H1 (cell line): ENCODE measurements around the gene GCH1. TPM values are rescaled to one million over a fixed set of nuclear protein-coding genes. Genes with fewer than 3 reads are reported as not detected.

Experiments used
- CTCF ChIA-PET: fragments of 300-600 bp; sonication (Branson Sonifier 250); formaldehyde crosslinking; loops from one replicate; lab custom pipeline; 2021; ENCODE audit not compliant: partially characterized antibody; lab: Charles Lee
- POLR2A ChIA-PET: fragments of 300-600 bp; sonication (Branson Sonifier 250); formaldehyde crosslinking; loops from one replicate; lab custom pipeline; 2021; ENCODE audit warnings: inconsistent platforms; ENCODE audit not compliant: partially characterized antibody; lab: Charles Lee
- DNase-seq, 2 experiments: peaks; one replicate each; pipeline versions ENCODE4 v3.0.0 to v3.0.0-alpha.2; 2010 to 2022; ENCODE audit warnings: low spot score in 2 of 2, low read depth in 1 of 2, mixed read lengths in 1 of 2
- FAIRE-seq: peaks from 2 replicates; lab custom pipeline; 2011; peaks lifted over from hg19 to GRCh38; lab: Jason Lieb, UNC
- H2AFZ ChIP-seq: 2 replicates; pipeline ENCODE4 v1.8.1; 2012; ENCODE audit warnings: low read length, inconsistent platforms
- H2AK5ac ChIP-seq: 2 replicates; pipeline ENCODE4 v1.6.1; 2013; ENCODE audit warnings: low read depth, low read length
- H2BK120ac ChIP-seq: replicated peaks from 2 replicates; pipeline ENCODE3; 2013; ENCODE audit warnings: low read depth, low read length, inconsistent platforms
- H2BK12ac ChIP-seq: 2 replicates; pipeline ENCODE4 v1.6.1; 2013; ENCODE audit warnings: low read depth, low read length
- H2BK15ac ChIP-seq: 2 replicates; pipeline ENCODE4 v1.6.1; 2013; ENCODE audit warnings: low read length
- H2BK20ac ChIP-seq: 2 replicates; pipeline ENCODE4 v1.6.1; 2013; ENCODE audit warnings: low read length
- H2BK5ac ChIP-seq: 2 replicates; pipeline ENCODE4 v1.6.1; 2013; ENCODE audit warnings: low read depth, low read length
- H3K14ac ChIP-seq: 2 replicates; pipeline ENCODE4 v1.6.1; 2013; ENCODE audit warnings: inconsistent platforms; ENCODE audit not compliant: insufficient read length
- H3K18ac ChIP-seq: 2 replicates; pipeline ENCODE4 v1.6.1; 2013; ENCODE audit warnings: low read length; ENCODE audit errors: extremely low read depth
- H3K23ac ChIP-seq: 2 replicates; pipeline ENCODE4 v1.6.1; 2013; ENCODE audit warnings: inconsistent platforms; ENCODE audit not compliant: insufficient read length
- H3K23me2 ChIP-seq: 2 replicates; pipeline ENCODE4 v1.6.1; 2013; ENCODE audit warnings: low read depth, low read length
- H3K27ac ChIP-seq: 2 replicates; pipeline ENCODE4 v1.6.1; 2011; ENCODE audit warnings: low read depth, low read length, inconsistent platforms
- H3K27me3 ChIP-seq, 4 experiments: replicated peaks in 1 of 4; 1 replicate in 1 of 4; 2 replicates in 3 of 4; pipeline versions ENCODE4 v1.6.1 to v1.8.1; 2011 to 2013; ENCODE audit warnings: low read length in 3 of 4, mild to moderate bottlenecking in 3 of 4, inconsistent platforms in 2 of 4, mixed read lengths in 2 of 4, moderate library complexity in 1 of 4; ENCODE audit not compliant: control insufficient read depth in 3 of 4, insufficient read depth in 3 of 4; ENCODE audit errors: extremely low read depth in 1 of 4
- H3K36me3 ChIP-seq, 4 experiments: 2 replicates each; pipeline versions ENCODE4 v1.6.1 to v1.8.1; 2011 to 2013; ENCODE audit warnings: mild to moderate bottlenecking in 4 of 4, low read length in 3 of 4, moderate library complexity in 2 of 4, control low read depth in 1 of 4, inconsistent platforms in 1 of 4; ENCODE audit not compliant: insufficient read depth in 4 of 4, control insufficient read depth in 2 of 4
- H3K4ac ChIP-seq: replicated peaks from 2 replicates; pipeline ENCODE3; 2013; ENCODE audit warnings: low read length, low read depth, mixed read lengths, inconsistent platforms; ENCODE audit not compliant: insufficient read length
- H3K4me1 ChIP-seq, 4 experiments: replicated peaks in 1 of 4; 1 replicate in 1 of 4; 2 replicates in 3 of 4; pipeline versions ENCODE4 v1.6.1 to v1.8.1; 2011 to 2013; ENCODE audit warnings: low read length in 3 of 4, inconsistent platforms in 2 of 4, mixed read lengths in 1 of 4; ENCODE audit not compliant: insufficient read depth in 4 of 4, control insufficient read depth in 3 of 4
- H3K4me2 ChIP-seq, 2 experiments: 2 replicates each; pipeline versions ENCODE4 v1.6.1 to v1.8.1; 2011 to 2013; ENCODE audit warnings: low read depth in 2 of 2, low read length in 2 of 2, control low read depth in 1 of 2, inconsistent platforms in 1 of 2, mild to moderate bottlenecking in 1 of 2; ENCODE audit not compliant: insufficient read depth in 1 of 2
- H3K4me3 ChIP-seq, 4 experiments: fragments of 200-600, 300-600 bp in 1 of 4; sonication (generic), shearing (Covaris generic), sonication (Bioruptor Twin) in 1 of 4; 2 replicates each; pipeline versions ENCODE4 v1.5.1 to v1.8.1; 2011 to 2016; ENCODE audit warnings: low read length in 4 of 4, low read depth in 3 of 4, control low read depth in 2 of 4, inconsistent platforms in 2 of 4, mild to moderate bottlenecking in 2 of 4, mixed read lengths in 1 of 4, moderate library complexity in 1 of 4; ENCODE audit not compliant: insufficient read depth in 2 of 4; ENCODE audit errors: extremely low read depth in 1 of 4
- H3K56ac ChIP-seq: replicated peaks from 2 replicates; pipeline ENCODE3; 2013; ENCODE audit warnings: low read depth, mild to moderate bottlenecking, mixed read lengths, low read length, inconsistent platforms; ENCODE audit not compliant: insufficient read length
- H3K79me1 ChIP-seq: 2 replicates; pipeline ENCODE4 v1.6.1; 2013; ENCODE audit warnings: low read depth, low read length, control low read depth
- H3K79me2 ChIP-seq, 2 experiments: 2 replicates each; pipeline versions ENCODE4 v1.6.1 to v1.8.1; 2012 to 2013; ENCODE audit warnings: low read length in 2 of 2, mild to moderate bottlenecking in 2 of 2, inconsistent platforms in 1 of 2; ENCODE audit not compliant: insufficient read depth in 2 of 2, control insufficient read depth in 1 of 2
- H3K9ac ChIP-seq, 4 experiments: replicated peaks in 1 of 4; 1 replicate in 1 of 4; 2 replicates in 3 of 4; pipeline versions ENCODE4 v1.6.1 to v1.8.1; 2011 to 2013; ENCODE audit warnings: low read depth in 3 of 4, low read length in 3 of 4, control low read depth in 2 of 4, mild to moderate bottlenecking in 2 of 4, moderate library complexity in 2 of 4, inconsistent platforms in 1 of 4; ENCODE audit errors: extremely low read depth in 1 of 4
- H3K9me3 ChIP-seq, 2 experiments: 2 replicates each; pipeline versions ENCODE4 v1.6.1 to v1.8.1; 2012 to 2013; ENCODE audit warnings: mild to moderate bottlenecking in 2 of 2, moderate library complexity in 2 of 2, control low read depth in 1 of 2, inconsistent platforms in 1 of 2, low read depth in 1 of 2, low read length in 1 of 2, mixed read lengths in 1 of 2; ENCODE audit not compliant: insufficient read depth in 2 of 2
- H4K20me1 ChIP-seq, 2 experiments: replicated peaks in 1 of 2; 2 replicates each; pipeline versions ENCODE3 to v1.8.1; 2011 to 2013; ENCODE audit warnings: inconsistent platforms in 2 of 2, low read length in 2 of 2, mild to moderate bottlenecking in 1 of 2; ENCODE audit not compliant: insufficient read depth in 2 of 2, control insufficient read depth in 1 of 2
- H4K5ac ChIP-seq: 2 replicates; pipeline ENCODE4 v1.6.1; 2013; ENCODE audit warnings: low read length, low read depth, mixed read lengths, inconsistent platforms; ENCODE audit not compliant: insufficient read length
- H4K8ac ChIP-seq: 2 replicates; pipeline ENCODE4 v1.8.0; 2013; ENCODE audit warnings: mild to moderate bottlenecking, moderate library complexity, low read length, inconsistent platforms; ENCODE audit not compliant: insufficient read depth; ENCODE audit errors: extremely low read depth
- H4K91ac ChIP-seq: replicated peaks from 2 replicates; pipeline ENCODE3; 2013; ENCODE audit warnings: low read length, mixed read lengths, inconsistent platforms; ENCODE audit not compliant: insufficient read length
- ASH2L ChIP-seq: fragments of 200-600, 300-600 bp; sonication (generic); IDR thresholded peaks from one replicate; pipeline ENCODE4 v1.7.1; 2017; ENCODE audit warnings: low read length
- ATF3 ChIP-seq: IDR thresholded peaks from 2 replicates; pipeline ENCODE4 v1.6.1; 2011; ENCODE audit warnings: low read depth, mild to moderate bottlenecking, low read length; ENCODE audit not compliant: insufficient read depth
- CBX8 ChIP-seq: fragments of 300-800, 300-1000 bp; sonication (generic); IDR thresholded peaks from 2 replicates; pipeline ENCODE4 v1.7.1; 2016; ENCODE audit warnings: low read depth, low read length, borderline replicate concordance
- CREB1 ChIP-seq: IDR thresholded peaks from 2 replicates; pipeline ENCODE4 v1.6.1; 2012; ENCODE audit warnings: inconsistent platforms
- GABPA ChIP-seq: IDR thresholded peaks from 2 replicates; pipeline ENCODE4 v1.6.1; 2011; ENCODE audit warnings: mild to moderate bottlenecking, low read length, moderate library complexity, borderline replicate concordance; ENCODE audit not compliant: insufficient read depth
- JUN ChIP-seq: IDR thresholded peaks from 2 replicates; pipeline ENCODE4 v1.6.1; 2011; ENCODE audit warnings: low read depth, mild to moderate bottlenecking, improper control_type of control experiment, low read length
- KDM1A ChIP-seq: fragments of 200-600, 300-600 bp; sonication (generic); IDR thresholded peaks from 2 replicates; pipeline ENCODE4 v1.7.1; 2016; ENCODE audit warnings: mild to moderate bottlenecking, low read length, borderline replicate concordance
- MAFK ChIP-seq: IDR thresholded peaks from 2 replicates; pipeline ENCODE4 v1.6.1; 2012; ENCODE audit warnings: low read depth, mild to moderate bottlenecking, improper control_type of control experiment, low read length
- POU5F1 ChIP-seq: IDR thresholded peaks from 2 replicates; pipeline ENCODE4 v1.6.1; 2011; ENCODE audit warnings: low read depth, mild to moderate bottlenecking, low read length, moderate library complexity
- RBBP5 ChIP-seq: IDR thresholded peaks from 2 replicates; pipeline ENCODE4 v1.7.1; 2012; ENCODE audit warnings: low read depth, mild to moderate bottlenecking, inconsistent platforms, low read length, moderate library complexity, borderline replicate concordance
- RFX5 ChIP-seq: IDR thresholded peaks from 2 replicates; pipeline ENCODE4 v1.6.1; 2011; ENCODE audit warnings: low read depth, low read length, improper control_type of control experiment, borderline replicate concordance
- SIRT6 ChIP-seq: IDR thresholded peaks from one replicate; pipeline ENCODE4 v1.7.1; 2012; ENCODE audit warnings: low read length, inconsistent platforms
- TAF7 ChIP-seq: optimal IDR thresholded peaks from 2 replicates; pipeline ENCODE3; 2011; ENCODE audit warnings: low read depth, mild to moderate bottlenecking, inconsistent platforms, low read length, moderate library complexity, borderline replicate concordance
- TBP ChIP-seq: IDR thresholded peaks from 2 replicates; pipeline ENCODE4 v1.6.1; 2011; ENCODE audit warnings: low read depth, low read length, improper control_type of control experiment
- WGBS, 2 experiments: shearing (Covaris generic) in 1 of 2; methylation state at CpG; one replicate each; pipeline versions ENCODE4 v1.1.6 to v1.1.7; 2013 to 2015; ENCODE audit warnings: low lambda C conversion rate in 2 of 2, mixed read lengths in 2 of 2, inconsistent platforms in 1 of 2, low coverage in 1 of 2, missing lambda C conversion rate in 1 of 2; ENCODE audit not compliant: insufficient replicate concordance in 2 of 2, insufficient coverage in 1 of 2, insufficient read length in 1 of 2; ENCODE audit errors: extremely low coverage in 1 of 2, missing lambda C conversion rate in 1 of 2; 5-methylcytosine and 5-hydroxymethylcytosine counted together
- polyA plus RNA-seq, 7 experiments: library from polyadenylated mRNA; depleted of rRNA in 3 of 7; stranded (reverse) in 5 of 7; unstranded in 2 of 7; fragments of >200 nt in 5 of 7; fragments of 200-250 nt in 2 of 7; gene quantifications; 1 replicate in 5 of 7; 2 replicates in 1 of 7; 4 replicates in 1 of 7; pipeline versions ENCODE4 v1.2.1 to v1.2.3, GENCODE V29; 2011 to 2013; ENCODE audit warnings: missing spikeins in 2 of 7, mixed read lengths in 2 of 7
- total RNA-seq: library from RNA; stranded (reverse); fragmentation: NEBNext Ultra II Directional; extraction: Animal tissue kit (Norgen Biotek cat#: 25700); gene quantifications from 2 replicates; pipeline ENCODE4 v1.2.1, GENCODE V29; 2021

GCH1 gene
- total and polyA plus RNA-seq, 2 of the 8 experiments (the other 6 are each of a cell fraction or from before 2014, with no cell fraction given) = 7.3 to 7.9 TPM

GRCh38 chr14:54839701-54840119 lies 62.9 kb downstream of the GCH1 start:
- POLR2A ChIA-PET = interaction anchor here (1.5 kb wide), 1 partner anchor 64 kb away, joined by 4 read pairs; no protein-coding TSS in a partner anchor
- CTCF ChIA-PET = interaction anchor here (1.1 to 2.1 kb wide), 4 partner anchors 9 to 73 kb away, joined by 3 to 5 read pairs (median 4); no protein-coding TSS in a partner anchor
- no peak overlapping the region for H3K23ac ChIP-seq

More at GRCh38 chr14:54839701-54840119, 62.9 kb downstream of the GCH1 start:
- Histone ChIP-seq H3K56ac (no peak overlapping the region), H4K8ac (no peak overlapping the region), H2BK20ac (no peak overlapping the region), H3K4me1 (no peaks in the 10 kb centered on the region), H4K20me1 (no peaks in the 10 kb centered on the region), H2AK5ac (no peak overlapping the region)
- TF ChIP-seq ASH2L = no peak
- no peak for TF ChIP-seq POU5F1
- no peak for TF ChIP-seq GABPA
- no peak for TF ChIP-seq RFX5
- no peak for TF ChIP-seq JUN
- no peak for TF ChIP-seq SIRT6
- TF ChIP-seq CREB1 = no peak
- TF ChIP-seq TAF7 = no peak
- no peak for TF ChIP-seq KDM1A
- no peak for TF ChIP-seq ATF3
- no peak for TF ChIP-seq RBBP5
- no peak for TF ChIP-seq CBX8
- TF ChIP-seq TBP = no peak
- no peak for TF ChIP-seq MAFK
- TF ChIP-seq, all 59 proteins: peak for 0
- DNase-seq (no peak), FAIRE-seq (no peak)
- no peak overlapping the region for H2BK12ac ChIP-seq
- no peak overlapping the region for H3K4me2 ChIP-seq
- H2BK15ac ChIP-seq = no peak overlapping the region
- H2AFZ ChIP-seq = no peak overlapping the region
- H3K36me3 ChIP-seq = no peaks in the 10 kb centered on the region
- no peak overlapping the region for H3K9ac ChIP-seq
- H3K9me3 ChIP-seq = no peaks in the 10 kb centered on the region
- no peaks in the 10 kb centered on the region for H3K79me2 ChIP-seq
- H2BK5ac ChIP-seq = no peak overlapping the region
- H4K5ac ChIP-seq = no peak overlapping the region
- no peak overlapping the region for H3K4me3 ChIP-seq
- no peak overlapping the region for H4K91ac ChIP-seq
- no peaks in the 10 kb centered on the region for H3K27me3 ChIP-seq
- 94% methylated on average over 3 of the region's 3 CpGs; no CpG with 5 or more reads in 1 of the 2 experiments for WGBS, 2 experiments
- no peaks in the 10 kb centered on the region for H3K79me1 ChIP-seq
- H3K23me2 ChIP-seq = no peaks in the 10 kb centered on the region
- no peak overlapping the region for H3K27ac ChIP-seq
- no peak overlapping the region for H3K14ac ChIP-seq
- no peak overlapping the region for H2BK120ac ChIP-seq
- H3K4ac ChIP-seq = no peak overlapping the region
- no peak overlapping the region for H3K18ac ChIP-seq
